Spleen (tissue), 11 donors: ENCODE results near the gene ZNF267. TPM values are rescaled to one million over a fixed set of nuclear protein-coding genes. Genes with fewer than 3 reads are reported as not detected.

Source experiments
- DNase-seq: peaks from one replicate; pipeline ENCODE4 v3.0.0-alpha.2; 2020
- H3K27ac ChIP-seq, 8 donors: fragments of 200-600 bp; sonication (generic) in 7 of 8; 1 replicate in 4 of 8; 2 replicates in 4 of 8; pipeline versions ENCODE4 v1.5.0 to v1.8.0; 2016 to 2021; ENCODE audit warnings: inconsistent platforms in 4 of 8, mild to moderate bottlenecking in 4 of 8, moderate library complexity in 1 of 8
- H3K27me3 ChIP-seq, 7 donors: fragments of 200-600 bp; sonication (generic) in 6 of 7; replicated peaks in 1 of 7; 1 replicate in 4 of 7; 2 replicates in 3 of 7; pipeline versions ENCODE4 v1.5.0 to v1.8.0; 2016 to 2021; ENCODE audit warnings: inconsistent platforms in 3 of 7, mild to moderate bottlenecking in 1 of 7
- H3K36me3 ChIP-seq, 6 donors: fragments of 200-600 bp; sonication (generic) in 5 of 6; 1 replicate in 4 of 6; 2 replicates in 2 of 6; pipeline versions ENCODE4 v1.5.0 to v1.8.0; 2016 to 2021; ENCODE audit warnings: inconsistent platforms in 2 of 6
- H3K4me1 ChIP-seq, 6 donors: fragments of 200-600 bp; sonication (generic) in 5 of 6; 1 replicate in 3 of 6; 2 replicates in 3 of 6; pipeline versions ENCODE4 v1.5.0 to v1.8.0; 2016 to 2021; ENCODE audit warnings: inconsistent platforms in 3 of 6
- H3K4me3 ChIP-seq, 8 donors: fragments of 200-600 bp; sonication (generic) in 7 of 8; 1 replicate in 4 of 8; 2 replicates in 4 of 8; pipeline versions ENCODE4 v1.5.0 to v1.8.0; 2016 to 2021; ENCODE audit warnings: inconsistent platforms in 4 of 8, mild to moderate bottlenecking in 4 of 8, moderate library complexity in 2 of 8
- H3K9me3 ChIP-seq, 8 donors: fragments of 200-600 bp; sonication (generic) in 7 of 8; 1 replicate in 4 of 8; 2 replicates in 4 of 8; pipeline versions ENCODE4 v1.5.0 to v1.8.0; 2016 to 2021; ENCODE audit warnings: inconsistent platforms in 4 of 8
- CTCF ChIP-seq, 11 experiments: fragments of 200-600 bp in 7 of 11; fragments of 450-650 bp in 4 of 11; sonication (generic) in 4 of 11; IDR thresholded peaks in 8 of 11; conservative IDR thresholded peaks in 3 of 11; 1 replicate in 7 of 11; 2 replicates in 4 of 11; pipeline versions ENCODE4 v1.4.0 to v1.8.0; 2016 to 2021; ENCODE audit warnings: antibody characterized with exemption in 11 of 11, inconsistent platforms in 4 of 11, mild to moderate bottlenecking in 1 of 11
- POLR2A ChIP-seq, 3 donors: fragments of 450-650 bp; IDR thresholded peaks; one replicate each; pipeline ENCODE4 v1.5.1; 2017; ENCODE audit warnings: antibody characterized with exemption in 3 of 3, mild to moderate bottlenecking in 1 of 3
- POLR2AphosphoS5 ChIP-seq, 3 donors: sonication (generic); formaldehyde crosslinking; IDR thresholded peaks; one replicate each; pipeline ENCODE4 v1.5.1; 2017; ENCODE audit warnings: antibody characterized with exemption in 3 of 3
- WGBS, 5 donors: extraction: QIAGEN DNeasy Blood & Tissue Kit in 3 of 5; methylation state at CpG; one replicate each; pipeline versions ENCODE4 v1.1.5 to v1.1.7; 2013 to 2018; 5-methylcytosine and 5-hydroxymethylcytosine counted together
- intact Hi-C: fragments of 100-400 bp; cut with DNase I; formaldehyde crosslinking; loops from one replicate; pipeline ENCODE4 v1.15.0; 2023; ENCODE audit warnings: low total_unique reads
- polyA plus RNA-seq, 3 donors: library from polyadenylated mRNA; stranded (reverse); fragments of 200-250 nt; gene quantifications; one replicate each; pipeline ENCODE4 v1.2.1, GENCODE V29; 2013
- total RNA-seq, 7 donors: library from RNA; depleted of rRNA in 3 of 7; stranded (reverse); fragments of >200 nt in 3 of 7; fragmentation: NEBNext Ultra II Directional in 4 of 7; extraction: Animal tissue kit (Norgen Biotek cat#: 25700) in 4 of 7; gene quantifications; one replicate each; pipeline versions ENCODE4 v1.1.0 to v1.2.1, GENCODE V29; 2016 to 2021
- donor health status: healthy with polysubstance abuse.
- donor health status: DM: no; HTN: no; CAD: no; lungs with moderate emphysema.
- donor health status: DM: no; HTN: no; CAD: no.
- donor health status: Bipolar disorder and iron deficiency.
- donor health status: healthy.
- donor health status: DM: no; HTN: no; CAD: no.
- donor health status: DM: yes; HTN: yes; CAD: no.

Gene ZNF267
- total and polyA plus RNA-seq, 10 donors: 9.0 to 50.6 (median 37.7) TPM

GRCh38 chr16:31853291-31853690, 20.3 kb upstream of the ZNF267 start:
- TF ChIP-seq POLR2AphosphoS5 (IDR thresholded peaks at IDR 0.05): no peak
- TF ChIP-seq CTCF (IDR thresholded peaks at IDR 0.05 in 8 of 11, conservative IDR thresholded peaks at IDR 0.05 in 3 of 11): no peak
- no peak for TF ChIP-seq POLR2A (IDR thresholded peaks at IDR 0.05)
- H3K4me1 ChIP-seq: no peaks in the 10 kb centered on the region
- no peak for DNase-seq
- no peaks in the 10 kb centered on the region for H3K36me3 ChIP-seq
- H3K4me3 ChIP-seq: no peak overlapping the region
- peaks cover 2 to 27% (median 22%) of the 10 kb centered on the region in 8 donors for H3K9me3 ChIP-seq
- WGBS, 5 donors: 73 to 81% (median 77%) methylated on average over 2 of the region's 2 CpGs
- intact Hi-C loops: no loop called here
- no peak overlapping the region for H3K27ac ChIP-seq
- H3K27me3 ChIP-seq: peaks cover 0 to 4% (median 0%) of the 10 kb centered on the region in 7 donors

- Histone ChIP-seq H3K27me3 (peaks cover 0 to 4% (median 0%) of the 10 kb centered on the region in 7 donors), H3K36me3 (no peaks in the 10 kb centered on the region), H3K27ac (no peak overlapping the region), H3K4me1 (peaks cover 0 to 5% (median 0%) of the 10 kb centered on the region in 6 donors), H3K4me3 (no peak overlapping the region), H3K9me3 (no peaks in the 10 kb centered on the region)
- DNase-seq: no peak
- TF ChIP-seq POLR2AphosphoS5 (IDR thresholded peaks at IDR 0.05) (no peak), CTCF (IDR thresholded peaks at IDR 0.05 in 8 of 11, conservative IDR thresholded peaks at IDR 0.05 in 3 of 11) (no peak), POLR2A (IDR thresholded peaks at IDR 0.05) (no peak)
- intact Hi-C loops: no loop called here
- WGBS, 5 donors: 72 to 87% (median 83%) methylated on average over 3 of the region's 3 CpGs
Measured at GRCh38 chr16:31860508-31860907, 13.1 kb upstream of the ZNF267 start.

- Histone ChIP-seq H3K27ac (no peak overlapping the region), H3K4me3 (no peak overlapping the region), H3K9me3 (no peaks in the 10 kb centered on the region), H3K27me3 (peaks cover 0 to 4% (median 0%) of the 10 kb centered on the region in 7 donors), H3K36me3 (no peaks in the 10 kb centered on the region), H3K4me1 (peaks cover 0 to 5% (median 0%) of the 10 kb centered on the region in 6 donors)
- intact Hi-C loops: no loop called here
- no peak for TF ChIP-seq CTCF (IDR thresholded peaks at IDR 0.05 in 8 of 11, conservative IDR thresholded peaks at IDR 0.05 in 3 of 11)
- TF ChIP-seq POLR2AphosphoS5 (IDR thresholded peaks at IDR 0.05): no peak
- TF ChIP-seq POLR2A (IDR thresholded peaks at IDR 0.05): no peak
- DNase-seq: no peak
- 37 to 45% (median 41%) methylated on average over 4 of the region's 4 CpGs for WGBS, 5 donors
Measured at GRCh38 chr16:31861455-31861854, 12.2 kb upstream of the ZNF267 start.

- Histone ChIP-seq H3K36me3 (no peaks in the 10 kb centered on the region), H3K4me1 (peaks cover 0 to 5% (median 0%) of the 10 kb centered on the region in 6 donors), H3K27me3 (peaks cover 0 to 4% (median 0%) of the 10 kb centered on the region in 7 donors), H3K27ac (no peak overlapping the region), H3K9me3 (no peaks in the 10 kb centered on the region), H3K4me3 (no peak overlapping the region)
- intact Hi-C loops: no loop called here
- 84 to 95% (median 94%) methylated on average over 3 of the region's 3 CpGs for WGBS, 5 donors
- no peak for TF ChIP-seq CTCF (IDR thresholded peaks at IDR 0.05 in 8 of 11, conservative IDR thresholded peaks at IDR 0.05 in 3 of 11)
- no peak for TF ChIP-seq POLR2A (IDR thresholded peaks at IDR 0.05)
- TF ChIP-seq POLR2AphosphoS5 (IDR thresholded peaks at IDR 0.05): no peak
- DNase-seq: no peak
Measured at GRCh38 chr16:31862761-31863160, 10.8 kb upstream of the ZNF267 start.
